ENCODE measurements around the gene CDKN2AIP.

Gene CDKN2AIP

GRCh38 chr4:183437452-183437851 is 7.0 kb upstream of the CDKN2AIP start:
- Histone ChIP-seq H3K36me3 (replicated peaks in 1 of 2; ENCODE audit: control insufficient read depth in 2 of 2, insufficient read depth in 2 of 2, low read length in 2 of 2) (no peaks in the 10 kb centered on the region), H2AFZ (ENCODE audit: low read length) (no peak overlapping the region), H3K23ac (ENCODE audit: low read depth, low read length, poor library complexity) (no peak overlapping the region), H2BK120ac (ENCODE audit: low read depth, low read length) (no peak overlapping the region), H4K8ac (ENCODE audit: low read depth, low read length) (no peak overlapping the region), H3K18ac (ENCODE audit: low read length) (no peak overlapping the region), H2BK5ac (ENCODE audit: low read length) (no peak overlapping the region), H3K79me1 (ENCODE audit: low read depth, low read length) (peaks cover 2% of the 10 kb centered on the region), H3K9ac (ENCODE audit: low read depth, low read length, poor library complexity) (no peak overlapping the region), H3K4ac (ENCODE audit: low read length) (no peak overlapping the region), H3K4me2 (ENCODE audit: insufficient read depth, low read length, poor library complexity, severe bottlenecking) (no peak overlapping the region), H3K14ac (ENCODE audit: low read length) (no peak overlapping the region), H3K27me3 (ENCODE audit: control insufficient read depth in 3 of 3, insufficient read depth in 3 of 3, low read depth in 1 of 3, low read length in 3 of 3) (no peaks in the 10 kb centered on the region), H2AK5ac (ENCODE audit: low read depth, low read length) (no peak overlapping the region), H4K91ac (ENCODE audit: low read depth, low read length, poor library complexity) (no peak overlapping the region), H3K9me3 (replicated peaks in 1 of 2; ENCODE audit: control insufficient read depth in 2 of 2, insufficient read depth in 1 of 2, low read depth in 1 of 2, low read length in 2 of 2) (peaks cover 1% of the 10 kb centered on the region in 2 donors), H3K4me3 (ENCODE audit: low read length in 2 of 2) (no peak overlapping the region), H2BK12ac (ENCODE audit: low read length) (no peak overlapping the region), H3K27ac (replicated peaks; ENCODE audit: low read length) (no peak overlapping the region), H2BK15ac (ENCODE audit: low read length) (no peak overlapping the region), H3K4me1 (ENCODE audit: control insufficient read depth in 2 of 2, insufficient read depth in 1 of 2, low read depth in 1 of 2, low read length in 2 of 2) (peaks cover 0 to 5% of the 10 kb centered on the region in 2 donors)
- no CpG with 5 or more reads among the region's 1 CpG for WGBS, 2 donors (ENCODE audit: extremely low coverage in 2 of 2, insufficient read length in 2 of 2, insufficient replicate concordance in 1 of 2)
- DNase-seq (ENCODE audit: low spot score) = no peak

GRCh38 chr4:183438458-183439113 is 5.8 kb upstream of the CDKN2AIP start:
- H3K4me1 ChIP-seq (ENCODE audit: control insufficient read depth in 2 of 2, insufficient read depth in 1 of 2, low read depth in 1 of 2, low read length in 2 of 2) = peaks cover 0 to 5% of the 10 kb centered on the region in 2 donors
- H3K9ac ChIP-seq (ENCODE audit: low read depth, low read length, poor library complexity) = no peak overlapping the region
- H3K4ac ChIP-seq (ENCODE audit: low read length) = no peak overlapping the region
- no peak overlapping the region for H3K18ac ChIP-seq (ENCODE audit: low read length)
- H4K91ac ChIP-seq (ENCODE audit: low read depth, low read length, poor library complexity) = no peak overlapping the region
- H3K4me3 ChIP-seq (ENCODE audit: low read length in 2 of 2) = no peak overlapping the region
- H2BK5ac ChIP-seq (ENCODE audit: low read length) = no peak overlapping the region
- no peak overlapping the region for H3K4me2 ChIP-seq (ENCODE audit: insufficient read depth, low read length, poor library complexity, severe bottlenecking)
- no peak overlapping the region for H4K8ac ChIP-seq (ENCODE audit: low read depth, low read length)
- H2BK120ac ChIP-seq (ENCODE audit: low read depth, low read length) = no peak overlapping the region
- H3K23ac ChIP-seq (ENCODE audit: low read depth, low read length, poor library complexity) = no peak overlapping the region
- H3K36me3 ChIP-seq (replicated peaks in 1 of 2; ENCODE audit: control insufficient read depth in 2 of 2, insufficient read depth in 2 of 2, low read length in 2 of 2) = no peaks in the 10 kb centered on the region
- H2AFZ ChIP-seq (ENCODE audit: low read length) = no peak overlapping the region
- no peak overlapping the region for H2BK12ac ChIP-seq (ENCODE audit: low read length)
- H3K27ac ChIP-seq (replicated peaks; ENCODE audit: low read length) = no peak overlapping the region
- no peak overlapping the region for H2BK15ac ChIP-seq (ENCODE audit: low read length)
- no CpG with 5 or more reads among the region's 7 CpGs for WGBS, 2 donors (ENCODE audit: extremely low coverage in 2 of 2, insufficient read length in 2 of 2, insufficient replicate concordance in 1 of 2)
- H3K14ac ChIP-seq (ENCODE audit: low read length) = no peak overlapping the region
- no peak overlapping the region for H2AK5ac ChIP-seq (ENCODE audit: low read depth, low read length)
- peaks cover 2% of the 10 kb centered on the region for H3K79me1 ChIP-seq (ENCODE audit: low read depth, low read length)
- no peaks in the 10 kb centered on the region for H3K27me3 ChIP-seq (ENCODE audit: control insufficient read depth in 3 of 3, insufficient read depth in 3 of 3, low read depth in 1 of 3, low read length in 3 of 3)
- DNase-seq (ENCODE audit: low spot score) = no peak
- no peaks in the 10 kb centered on the region for H3K9me3 ChIP-seq (replicated peaks in 1 of 2; ENCODE audit: control insufficient read depth in 2 of 2, insufficient read depth in 1 of 2, low read depth in 1 of 2, low read length in 2 of 2)

GRCh38 chr4:183441276-183441675 is 3.2 kb upstream of the CDKN2AIP start:
- Histone ChIP-seq H4K8ac (ENCODE audit: low read depth, low read length) (no peak overlapping the region), H3K79me1 (ENCODE audit: low read depth, low read length) (peaks cover 8% of the 10 kb centered on the region), H2BK120ac (ENCODE audit: low read depth, low read length) (no peak overlapping the region), H3K4me2 (ENCODE audit: insufficient read depth, low read length, poor library complexity, severe bottlenecking) (no peak overlapping the region), H3K18ac (ENCODE audit: low read length) (no peak overlapping the region), H2BK12ac (ENCODE audit: low read length) (no peak overlapping the region), H3K4me3 (ENCODE audit: low read length in 2 of 2) (no peak overlapping the region), H3K9ac (ENCODE audit: low read depth, low read length, poor library complexity) (no peak overlapping the region), H2AFZ (ENCODE audit: low read length) (no peak overlapping the region), H3K36me3 (replicated peaks in 1 of 2; ENCODE audit: control insufficient read depth in 2 of 2, insufficient read depth in 2 of 2, low read length in 2 of 2) (peaks cover 4 to 9% of the 10 kb centered on the region in 2 donors), H3K23ac (ENCODE audit: low read depth, low read length, poor library complexity) (no peak overlapping the region), H3K27ac (replicated peaks; ENCODE audit: low read length) (no peak overlapping the region), H2BK15ac (ENCODE audit: low read length) (no peak overlapping the region), H2BK5ac (ENCODE audit: low read length) (no peak overlapping the region), H3K27me3 (ENCODE audit: control insufficient read depth in 3 of 3, insufficient read depth in 3 of 3, low read depth in 1 of 3, low read length in 3 of 3) (no peaks in the 10 kb centered on the region), H3K14ac (ENCODE audit: low read length) (no peak overlapping the region), H3K4ac (ENCODE audit: low read length) (no peak overlapping the region), H4K91ac (ENCODE audit: low read depth, low read length, poor library complexity) (no peak overlapping the region), H2AK5ac (ENCODE audit: low read depth, low read length) (no peak overlapping the region), H3K9me3 (replicated peaks in 1 of 2; ENCODE audit: control insufficient read depth in 2 of 2, insufficient read depth in 1 of 2, low read depth in 1 of 2, low read length in 2 of 2) (no peaks in the 10 kb centered on the region), H3K4me1 (ENCODE audit: control insufficient read depth in 2 of 2, insufficient read depth in 1 of 2, low read depth in 1 of 2, low read length in 2 of 2) (peaks cover 4 to 5% of the 10 kb centered on the region in 2 donors)
- no peak for DNase-seq (ENCODE audit: low spot score)
- WGBS, 2 donors (ENCODE audit: extremely low coverage in 2 of 2, insufficient read length in 2 of 2, insufficient replicate concordance in 1 of 2) = no CpG with 5 or more reads among the region's 1 CpG

GRCh38 chr4:183443655-183444213 is 702 bp upstream of the CDKN2AIP start:
- no CpG with 5 or more reads among the region's 30 CpGs for WGBS, 2 donors (ENCODE audit: extremely low coverage in 2 of 2, insufficient read length in 2 of 2, insufficient replicate concordance in 1 of 2)
- no peaks in the 10 kb centered on the region for H3K27me3 ChIP-seq (ENCODE audit: control insufficient read depth in 3 of 3, insufficient read depth in 3 of 3, low read depth in 1 of 3, low read length in 3 of 3)
- peak overlapping the region; percentile 99 for H2BK5ac ChIP-seq (ENCODE audit: low read length)
- peak overlapping the region; percentile 70 for H2AK5ac ChIP-seq (ENCODE audit: low read depth, low read length)
- peaks cover 12 to 33% of the 10 kb centered on the region in 2 donors for H3K36me3 ChIP-seq (replicated peaks in 1 of 2; ENCODE audit: control insufficient read depth in 2 of 2, insufficient read depth in 2 of 2, low read length in 2 of 2)
- peak overlapping the region; percentile 99 for H3K27ac ChIP-seq (replicated peaks; ENCODE audit: low read length)
- peak overlapping the region; percentile 69 for H3K4me2 ChIP-seq (ENCODE audit: insufficient read depth, low read length, poor library complexity, severe bottlenecking)
- H2BK12ac ChIP-seq (ENCODE audit: low read length) = no peak overlapping the region
- H3K9ac ChIP-seq (ENCODE audit: low read depth, low read length, poor library complexity) = peak overlapping the region; percentile 97
- H3K23ac ChIP-seq (ENCODE audit: low read depth, low read length, poor library complexity) = peak overlapping the region; percentile 99
- no peak overlapping the region for H4K8ac ChIP-seq (ENCODE audit: low read depth, low read length)
- peak overlapping the region; percentile 90 for H3K14ac ChIP-seq (ENCODE audit: low read length)
- no peak overlapping the region for H2BK120ac ChIP-seq (ENCODE audit: low read depth, low read length)
- peak overlapping the region; percentile 66 for H3K4ac ChIP-seq (ENCODE audit: low read length)
- H3K4me3 ChIP-seq (ENCODE audit: low read length in 2 of 2) = peak overlapping the region; percentile 94 to 99
- H3K4me1 ChIP-seq (ENCODE audit: control insufficient read depth in 2 of 2, insufficient read depth in 1 of 2, low read depth in 1 of 2, low read length in 2 of 2) = peaks cover 0 to 9% of the 10 kb centered on the region in 2 donors
- H3K9me3 ChIP-seq (replicated peaks in 1 of 2; ENCODE audit: control insufficient read depth in 2 of 2, insufficient read depth in 1 of 2, low read depth in 1 of 2, low read length in 2 of 2) = no peaks in the 10 kb centered on the region
- no peak for DNase-seq (ENCODE audit: low spot score)
- peak overlapping the region; percentile 49 for H2BK15ac ChIP-seq (ENCODE audit: low read length)
- H4K91ac ChIP-seq (ENCODE audit: low read depth, low read length, poor library complexity) = peak overlapping the region; percentile 97
- peak overlapping the region; percentile 97 for H2AFZ ChIP-seq (ENCODE audit: low read length)
- peaks cover 8% of the 10 kb centered on the region for H3K79me1 ChIP-seq (ENCODE audit: low read depth, low read length)
- H3K18ac ChIP-seq (ENCODE audit: low read length) = peak overlapping the region; percentile 99

All from neuronal stem cell (in vitro differentiated cells).